NCI-H2107 treated with DMSO at 0.1 percent for 48 hours (cell line): ENCODE measurements around the gene PBX2.

Source experiments
- DNase-seq: peaks from one replicate; lab custom pipeline; 2025; ENCODE audit not compliant: unreplicated experiment; lab: John Stamatoyannopoulos, UW

The PBX2 gene

DNA sequence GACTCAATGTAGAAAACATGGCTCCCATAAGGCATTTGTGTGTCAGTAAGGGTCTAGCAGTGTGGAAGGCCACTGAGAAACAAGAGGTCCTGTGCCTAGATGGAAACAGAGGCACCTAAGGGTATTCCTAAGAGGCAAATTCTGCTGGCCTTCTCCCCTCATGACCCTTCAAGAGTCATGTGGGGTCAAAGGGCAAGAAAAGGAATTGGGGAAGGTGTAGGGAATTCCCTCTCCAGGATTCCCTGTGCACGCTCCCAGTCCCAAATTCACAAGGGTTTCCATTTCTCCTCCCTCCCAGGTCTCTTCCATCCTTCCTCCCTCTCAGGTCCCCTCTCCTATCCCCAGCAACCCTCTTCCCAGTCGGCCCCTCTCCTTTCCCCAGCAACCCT lies 14.7 kb downstream of the PBX2 start:
- DNase-seq: no peak

DNA sequence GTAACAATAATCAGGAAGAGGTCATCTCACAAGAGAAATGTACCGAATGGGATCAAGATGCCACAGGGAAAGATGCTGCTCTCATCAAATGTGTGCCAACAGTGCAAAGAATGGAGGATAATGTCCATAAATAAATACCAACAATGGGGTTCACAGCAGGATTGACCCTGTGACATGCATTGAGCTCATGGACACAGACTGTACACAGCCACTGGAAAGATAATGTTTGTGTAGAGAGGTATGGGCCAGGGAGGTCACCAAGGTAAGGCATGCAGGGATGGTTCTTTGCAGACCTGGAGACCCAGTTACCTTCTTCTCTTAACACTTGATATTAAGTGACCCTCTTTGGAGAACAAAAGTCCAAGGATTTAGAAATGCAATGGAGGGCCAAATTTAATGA lies 15.6 kb downstream of the PBX2 start:
- DNase-seq: no peak

DNA sequence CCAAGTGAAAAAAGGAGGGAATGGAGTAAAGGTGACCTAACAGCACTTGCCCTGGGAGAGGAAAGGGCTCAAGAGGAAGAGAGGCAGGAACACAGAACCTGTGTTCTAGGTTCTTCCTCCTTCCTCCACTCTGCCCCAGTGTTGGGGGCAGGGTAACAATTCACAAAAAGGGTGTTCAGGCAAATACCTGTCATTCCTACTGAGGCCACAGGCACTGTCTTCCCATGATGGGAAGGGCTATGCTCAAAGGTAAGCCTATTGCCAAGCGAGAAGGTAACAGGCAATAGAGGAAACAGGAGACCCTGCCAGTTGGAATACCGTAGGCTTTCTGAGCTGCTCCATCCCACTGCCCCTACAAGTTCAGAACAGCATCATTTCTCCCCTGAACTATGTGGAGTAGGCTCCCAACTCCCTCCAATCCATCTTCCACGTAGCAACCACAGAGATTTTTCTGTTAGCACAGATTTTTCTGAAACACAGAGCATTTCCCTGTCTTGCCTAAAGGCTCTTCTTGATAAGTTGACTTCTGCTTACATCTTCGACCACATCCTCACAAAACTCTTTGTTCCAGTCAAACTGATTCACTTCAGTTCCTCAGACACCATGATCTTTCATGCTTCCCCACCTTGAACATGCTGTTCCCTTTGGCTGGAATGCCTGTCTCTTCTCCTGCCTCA lies 16.8 kb downstream of the PBX2 start:
- DNase-seq: no peak

DNA sequence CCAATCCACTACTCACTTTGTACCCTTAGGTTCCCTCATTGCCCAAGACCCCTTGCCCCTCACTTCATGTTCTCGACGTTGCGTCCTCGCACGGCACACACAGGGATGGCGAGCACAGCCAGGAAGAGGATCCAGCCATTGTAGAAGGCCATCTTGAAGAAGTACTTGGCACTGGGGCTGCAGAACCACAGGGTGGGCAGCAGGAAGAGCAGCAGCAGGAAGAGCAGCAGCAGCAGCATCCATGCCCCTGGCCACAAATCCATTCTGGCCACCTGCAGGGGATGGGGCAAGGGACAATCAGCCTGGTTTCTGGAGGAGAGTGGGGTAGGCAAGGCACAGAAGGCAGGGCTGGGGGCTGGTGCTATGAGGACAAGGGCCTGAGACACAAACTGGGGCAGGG lies 18.8 kb downstream of the PBX2 start:
- no peak for DNase-seq

DNA sequence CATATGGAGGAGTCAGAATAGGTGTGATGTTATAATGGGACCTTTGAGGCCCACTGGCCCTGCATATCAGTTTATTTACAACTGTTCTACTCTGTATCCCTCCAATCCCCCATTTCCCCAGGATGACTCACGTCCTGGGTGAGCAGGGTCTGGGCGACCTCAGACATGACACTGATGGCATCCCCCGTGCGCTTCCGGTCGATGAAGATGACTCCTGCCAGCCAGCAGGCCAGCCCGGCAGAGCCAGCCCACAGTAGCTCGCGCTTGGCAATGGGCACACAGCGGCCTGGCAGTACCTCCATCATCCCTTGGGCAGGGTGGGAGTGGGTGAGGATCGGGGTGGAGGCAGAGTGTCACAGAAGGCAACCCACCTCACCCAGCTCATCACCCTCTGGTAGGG lies 19.7 kb downstream of the PBX2 start:
- no peak for DNase-seq

DNA sequence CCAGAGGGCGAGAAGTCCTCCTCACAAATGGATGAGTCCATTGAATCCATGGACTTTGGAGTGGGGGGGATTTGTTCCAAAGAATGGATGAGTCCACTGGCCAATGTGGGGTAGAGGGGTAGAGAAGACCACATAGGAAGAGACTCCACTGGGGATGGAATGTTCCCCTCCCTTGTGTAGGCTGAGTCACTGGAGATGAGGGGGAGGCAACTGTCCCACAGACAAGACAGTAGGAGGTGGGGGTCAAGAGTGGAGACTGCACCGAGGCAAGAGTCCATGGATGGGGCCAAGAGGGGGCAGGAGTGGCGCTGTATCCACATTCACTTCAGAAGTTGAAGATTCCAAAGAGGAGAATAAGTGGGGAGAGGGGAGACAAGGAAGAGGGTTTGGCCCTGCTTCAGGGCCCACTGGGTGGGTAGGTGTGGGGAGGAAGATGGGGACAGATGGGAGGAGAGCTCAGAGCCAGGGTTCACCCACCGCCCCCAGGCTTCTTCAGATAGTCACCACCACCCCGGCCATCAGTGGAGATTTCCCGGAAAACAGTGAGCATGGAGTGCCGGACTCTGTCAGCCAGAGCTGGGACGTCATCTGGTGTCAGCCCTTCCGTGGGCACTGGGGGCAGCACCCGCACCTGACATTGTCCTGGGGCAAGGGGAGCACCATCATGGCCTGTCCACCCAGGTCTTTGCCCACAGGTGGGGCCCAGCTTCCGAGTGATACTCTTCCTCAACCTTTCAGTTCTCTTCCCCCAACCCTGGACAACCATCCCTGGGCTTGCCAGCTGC lies 21.0 kb downstream of the PBX2 start:
- no peak for DNase-seq

GRCh38 chr6:32168350-32168749 lies 21.7 kb downstream of the PBX2 start:
- no peak for DNase-seq

GRCh38 chr6:32167761-32168262 lies 22.2 kb downstream of the PBX2 start:
- DNase-seq: no peak

- DNase-seq: no peak
Observed at GRCh38 chr6:32167154-32167760, 22.7 kb downstream of the PBX2 start.

DNA sequence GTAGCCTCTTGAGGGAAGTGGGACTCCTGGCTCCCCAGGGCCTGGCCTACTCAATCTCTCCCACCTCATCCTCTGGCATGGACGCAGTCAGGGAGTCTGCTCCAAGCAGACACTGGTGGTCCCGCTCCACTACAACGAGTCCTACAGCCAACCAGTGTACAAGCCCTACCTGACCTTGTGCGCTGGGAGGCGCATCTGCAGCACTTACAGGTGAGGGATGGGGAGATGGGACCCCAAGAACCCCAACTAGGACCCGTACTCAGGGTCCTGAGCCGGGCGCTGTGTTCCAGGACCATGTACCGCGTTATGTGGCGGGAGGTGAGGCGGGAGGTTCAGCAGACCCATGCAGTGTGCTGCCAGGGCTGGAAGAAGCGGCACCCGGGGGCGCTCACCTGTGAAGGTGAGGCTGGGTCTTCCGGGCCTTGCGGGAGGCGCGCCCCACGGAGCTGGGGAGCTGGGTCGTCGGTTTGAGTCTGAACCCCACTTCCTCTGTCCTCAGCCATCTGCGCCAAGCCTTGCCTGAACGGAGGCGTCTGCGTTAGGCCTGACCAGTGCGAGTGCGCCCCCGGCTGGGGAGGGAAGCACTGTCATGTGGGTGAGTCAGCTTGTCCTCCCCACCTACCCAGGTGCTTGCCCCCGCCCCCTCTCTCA lies 23.5 kb downstream of the PBX2 start:
- DNase-seq: no peak

GRCh38 chr6:32164295-32164694 lies 25.7 kb downstream of the PBX2 start, which contains the start of gene EGFL8:
Gene EGFL8 (plus strand): TSS chr6:32164595. CDS start chr6:32166166, 1,571 bp downstream.
- no peak for DNase-seq

DNA sequence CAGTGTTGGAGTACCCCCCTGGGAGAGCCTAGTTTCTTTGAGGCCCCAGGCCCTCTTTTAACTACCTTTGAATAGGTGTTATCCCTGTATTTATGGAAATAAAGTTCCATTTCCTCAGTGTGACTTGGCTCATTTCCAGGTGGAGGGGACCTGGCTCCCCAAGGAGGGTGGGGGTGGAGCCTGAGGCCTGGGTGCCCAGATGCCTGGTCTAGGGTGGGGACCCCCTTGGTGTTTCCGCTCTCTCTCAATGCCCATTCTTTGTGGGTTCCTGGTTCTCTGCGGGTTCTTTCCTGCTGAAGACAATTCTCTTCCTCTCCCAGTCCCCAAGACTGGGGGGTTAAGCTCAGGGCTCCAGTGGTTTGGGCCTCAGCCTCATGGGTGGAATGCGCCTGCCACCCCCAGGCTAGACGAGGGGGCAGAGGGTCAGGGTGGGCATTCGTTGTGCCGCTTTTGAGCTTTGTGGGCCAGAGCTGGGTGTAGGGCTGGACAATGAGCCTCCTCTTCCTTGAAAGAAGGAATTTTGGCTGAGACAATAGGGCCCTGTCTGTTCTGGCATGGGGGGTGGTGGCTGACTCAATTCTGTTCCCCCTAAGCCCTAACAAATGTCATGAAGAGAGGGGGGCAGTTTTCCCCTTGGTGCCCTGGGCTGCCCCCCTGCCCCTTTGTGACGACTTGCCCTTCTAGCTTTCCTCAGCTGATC lies 26.3 kb downstream of the PBX2 start:
- no peak for DNase-seq

DNA sequence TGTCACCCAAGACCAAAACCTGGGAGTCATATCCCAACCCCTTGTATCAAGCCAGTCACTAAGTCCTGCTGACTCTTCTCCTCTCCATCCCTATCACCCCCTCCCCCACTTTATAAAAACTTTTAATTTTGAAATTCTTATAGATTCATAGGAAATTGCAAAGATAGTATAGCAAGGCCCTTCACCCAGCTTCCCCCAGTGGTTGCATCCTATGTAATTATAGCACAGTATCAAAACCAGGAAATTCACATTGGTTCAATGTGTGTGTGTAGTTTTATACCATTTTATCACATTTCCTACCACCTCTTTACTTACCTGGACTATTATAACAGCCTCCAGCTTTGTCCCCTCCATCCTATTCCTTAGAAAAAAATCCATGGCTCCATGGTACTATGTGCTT lies 31.9 kb downstream of the PBX2 start:
- DNase-seq: no peak

DNA sequence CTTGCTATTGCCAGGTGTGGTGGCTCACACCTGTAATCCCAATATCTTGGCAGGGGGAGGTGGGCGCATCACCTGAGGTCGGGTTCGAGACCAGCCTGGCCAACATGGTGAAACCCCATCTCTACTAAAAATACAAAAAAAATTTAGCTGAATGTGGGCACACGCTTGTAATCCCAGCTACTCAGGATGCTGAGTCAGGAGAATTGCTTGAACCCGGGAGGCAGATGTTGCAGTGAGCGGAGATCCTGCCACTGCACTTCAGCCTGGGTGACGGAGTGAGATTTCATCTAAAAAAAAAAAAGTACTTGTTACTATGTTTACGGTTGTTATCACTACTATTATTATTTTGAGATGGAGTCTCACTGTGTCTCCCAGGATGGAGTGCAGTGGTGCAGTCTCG lies 33.1 kb downstream of the PBX2 start:
- DNase-seq: no peak

DNA sequence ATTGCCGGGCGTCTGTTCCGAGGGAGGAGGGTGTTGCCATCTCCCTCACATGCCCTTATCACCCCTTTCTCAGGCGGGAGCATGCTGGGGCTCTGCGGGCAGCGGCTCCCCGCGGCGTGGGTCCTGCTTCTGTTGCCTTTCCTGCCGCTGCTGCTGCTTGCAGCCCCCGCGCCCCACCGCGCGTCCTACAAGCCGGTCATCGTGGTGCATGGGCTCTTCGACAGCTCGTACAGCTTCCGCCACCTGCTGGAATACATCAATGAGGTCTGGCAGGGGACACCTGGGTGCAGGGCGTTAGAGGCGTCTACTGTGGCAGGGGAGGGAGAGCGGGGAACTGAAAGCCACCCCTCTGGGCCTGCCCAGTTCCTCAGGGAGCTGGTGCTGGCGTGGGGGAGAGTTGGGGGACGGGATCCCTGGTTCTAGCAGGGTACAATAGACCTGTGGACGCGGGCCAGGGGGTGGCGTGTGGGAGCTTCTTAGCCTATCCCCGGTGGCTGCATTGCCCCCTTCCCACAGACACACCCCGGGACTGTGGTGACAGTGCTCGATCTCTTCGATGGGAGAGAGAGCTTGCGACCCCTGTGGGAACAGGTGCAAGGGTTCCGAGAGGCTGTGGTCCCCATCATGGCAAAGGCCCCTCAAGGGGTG lies 35.4 kb downstream of the PBX2 start:
- no peak for DNase-seq

GRCh38 chr6:32153564-32154513 lies 36.2 kb downstream of the PBX2 start, which contains the start of gene PPT2:
Gene PPT2 (plus strand): TSS chr6:32154141. CDS start chr6:32154595, 454 bp downstream.
- DNase-seq: peak; percentile 35

DNA sequence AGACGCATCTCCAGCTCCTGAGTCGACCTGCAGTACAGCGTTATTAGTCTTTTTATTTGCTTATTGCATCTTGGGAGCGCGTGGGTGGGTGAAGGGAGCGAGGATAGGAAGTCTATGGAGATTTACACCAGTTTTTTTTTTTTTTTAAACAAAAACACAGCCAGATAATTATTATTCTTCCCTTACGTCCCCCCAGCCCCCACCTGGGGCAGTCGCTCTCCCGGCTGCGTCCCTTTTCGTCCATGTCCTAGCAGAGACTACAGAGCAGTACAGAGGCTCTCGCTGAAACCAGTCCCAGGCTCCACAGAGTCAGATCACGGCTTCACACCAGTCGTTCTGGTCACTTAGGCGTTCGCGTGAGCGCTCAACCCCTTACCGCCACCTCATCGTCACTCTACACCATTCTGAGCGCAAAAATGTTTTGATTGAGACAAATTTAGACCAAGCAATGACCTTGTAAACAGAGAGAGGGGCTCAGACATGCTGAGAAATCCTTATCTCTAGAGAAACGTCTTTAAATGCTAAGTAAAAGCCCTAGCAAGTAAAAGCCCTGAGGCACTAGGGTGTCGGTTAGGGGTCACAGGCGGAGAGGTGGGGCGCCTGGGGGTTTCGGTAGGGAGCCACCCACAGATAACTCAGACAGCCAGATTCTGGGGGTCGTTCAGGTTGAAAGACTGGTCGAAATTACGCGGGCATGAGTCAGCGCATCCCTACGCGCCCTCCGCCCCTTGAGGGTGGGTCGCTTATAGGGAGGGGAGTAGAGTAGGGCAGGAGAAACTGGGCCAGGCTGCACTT lies 37.0 kb downstream of the PBX2 start:
- DNase-seq: no peak
